T-helper 2 cell treated with Interferon-gamma antibody and Interleukin-4, amounts not matched to agents 5 μg/mL and 100 μg/mL, for 36 hours (primary cell): ENCODE data around the gene DNAJC21.
"Not testable (repeated sequence)": the region's sequence is repeated elsewhere in the genome, so short reads cannot be mapped to it uniquely, and the experiment has no call there.

Experiments used
- DNase-seq: peaks from one replicate; pipeline ENCODE4 v3.0.0; 2021; ENCODE audit warnings: low spot score
- H3K27ac Mint-ChIP-seq: one replicate; pipeline ENCODE4 v1.8.0; 2021; ENCODE audit warnings: mild to moderate bottlenecking, mixed read lengths
- H3K27me3 Mint-ChIP-seq: one replicate; pipeline ENCODE4 v1.8.0; 2021; ENCODE audit warnings: low read depth, mixed read lengths
- H3K36me3 Mint-ChIP-seq: one replicate; pipeline ENCODE4 v1.8.0; 2021; ENCODE audit warnings: low read depth, mixed read lengths
- H3K4me1 Mint-ChIP-seq: one replicate; pipeline ENCODE4 v1.8.0; 2021; ENCODE audit warnings: low read depth, mixed read lengths
- H3K4me3 Mint-ChIP-seq: one replicate; pipeline ENCODE4 v1.8.0; 2022; ENCODE audit warnings: mild to moderate bottlenecking, moderate library complexity, mixed read lengths
- H3K9me3 Mint-ChIP-seq: one replicate; pipeline ENCODE4 v1.8.0; 2021; ENCODE audit warnings: mixed read lengths

DNAJC21 gene

DNA sequence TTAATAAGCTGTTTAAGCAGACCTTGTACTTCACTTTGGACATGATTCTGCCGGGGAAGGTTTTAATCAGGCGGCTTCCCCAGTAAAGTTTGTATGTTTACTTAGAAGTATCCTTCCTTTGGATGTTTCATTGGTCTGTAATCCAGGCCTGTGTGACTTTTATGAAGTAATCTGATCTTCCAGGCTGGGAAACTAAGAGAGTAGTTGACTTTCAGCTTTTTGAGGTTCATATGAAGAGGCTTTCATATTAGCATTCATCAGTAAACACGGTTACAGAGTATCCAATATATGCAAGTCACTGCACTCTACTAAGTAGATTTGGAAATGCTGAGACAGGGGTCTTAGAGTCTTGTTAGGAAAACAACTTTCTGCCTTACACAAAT is 1.1 kb downstream of the DNAJC21 start:
- H3K36me3 Mint-ChIP-seq = peaks cover 27% of the 10 kb centered on the region

DNA sequence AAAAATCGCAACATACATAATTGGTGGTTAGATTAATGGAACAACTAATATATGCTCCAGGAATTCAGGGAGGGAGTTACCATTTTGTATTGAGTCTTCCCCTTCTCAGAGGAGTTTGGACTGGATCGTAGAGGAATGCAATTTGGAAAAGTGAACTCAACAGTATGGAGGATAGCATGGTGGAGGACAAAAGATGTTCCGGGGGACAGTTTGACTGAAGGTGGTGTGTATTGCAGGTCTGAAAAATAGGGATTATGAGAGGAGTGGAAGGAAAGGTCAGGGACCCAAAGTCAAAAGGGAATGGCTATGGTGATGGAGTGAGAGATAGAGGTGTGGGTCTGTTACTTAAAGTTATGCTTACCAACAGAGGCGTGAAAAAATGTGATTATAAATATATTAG is 1.5 kb downstream of the DNAJC21 start:
- no peaks in the 10 kb centered on the region for H3K27me3 Mint-ChIP-seq
- H3K27ac Mint-ChIP-seq = peak overlapping the region; percentile 96
- peak overlapping the region; percentile 97 for H3K4me3 Mint-ChIP-seq
- peaks cover 28% of the 10 kb centered on the region for H3K36me3 Mint-ChIP-seq
- H3K4me1 Mint-ChIP-seq = peaks cover 33% of the 10 kb centered on the region
- DNase-seq = no peak
- H3K9me3 Mint-ChIP-seq = no peaks in the 10 kb centered on the region

More for the DNA sequence above, 1.1 kb downstream of the DNAJC21 start:
- Mint-ChIP-seq H3K4me3 (peak overlapping the region; percentile 97), H3K27ac (peak overlapping the region; percentile 96), H3K27me3 (no peaks in the 10 kb centered on the region), H3K9me3 (no peaks in the 10 kb centered on the region), H3K4me1 (peaks cover 33% of the 10 kb centered on the region)
- no peak for DNase-seq

DNA sequence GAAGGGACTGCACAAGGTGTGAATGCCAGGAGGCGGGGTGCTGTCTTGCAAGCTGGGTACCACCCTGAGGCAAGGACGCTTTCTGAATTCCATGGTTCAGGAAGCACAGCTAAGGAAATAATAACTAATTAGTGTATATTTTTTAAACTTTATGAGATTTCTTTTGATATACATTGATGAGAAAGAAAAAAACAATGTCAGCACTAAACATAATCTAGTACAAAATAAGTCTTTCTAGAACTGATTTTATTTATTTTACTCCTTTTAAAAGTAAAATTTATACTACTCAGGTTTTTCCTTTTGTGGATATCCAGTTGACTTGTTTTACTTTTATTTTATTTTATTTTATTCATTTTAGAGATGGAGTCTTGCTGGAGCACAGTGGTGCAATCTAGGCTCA is 3.6 kb downstream of the DNAJC21 start:
- Mint-ChIP-seq H3K36me3 (peaks cover 29% of the 10 kb centered on the region), H3K4me3 (no peak overlapping the region), H3K27me3 (no peaks in the 10 kb centered on the region), H3K9me3 (no peaks in the 10 kb centered on the region), H3K27ac (no peak overlapping the region), H3K4me1 (peaks cover 33% of the 10 kb centered on the region)
- no peak for DNase-seq

DNA sequence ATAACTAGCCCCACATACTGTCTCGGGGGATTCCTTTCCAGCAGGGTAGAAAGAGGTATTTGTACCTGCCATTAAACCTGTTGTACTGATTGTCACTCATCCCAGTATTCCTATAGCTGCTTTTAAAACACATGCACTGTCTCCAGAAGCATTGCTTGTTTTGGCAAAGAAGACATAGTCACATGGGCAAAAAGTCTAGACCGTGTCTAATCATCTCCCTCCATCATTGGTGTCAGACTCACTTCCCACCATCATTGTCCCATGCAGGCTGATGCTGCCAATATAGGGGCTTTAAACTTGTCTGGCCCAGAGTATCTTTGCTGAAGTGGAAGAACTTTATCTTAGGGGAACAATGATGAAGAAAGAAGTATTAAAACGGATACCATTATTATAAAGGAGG is 12.6 kb downstream of the DNAJC21 start:
- peaks cover 44% of the 10 kb centered on the region for H3K36me3 Mint-ChIP-seq

DNA sequence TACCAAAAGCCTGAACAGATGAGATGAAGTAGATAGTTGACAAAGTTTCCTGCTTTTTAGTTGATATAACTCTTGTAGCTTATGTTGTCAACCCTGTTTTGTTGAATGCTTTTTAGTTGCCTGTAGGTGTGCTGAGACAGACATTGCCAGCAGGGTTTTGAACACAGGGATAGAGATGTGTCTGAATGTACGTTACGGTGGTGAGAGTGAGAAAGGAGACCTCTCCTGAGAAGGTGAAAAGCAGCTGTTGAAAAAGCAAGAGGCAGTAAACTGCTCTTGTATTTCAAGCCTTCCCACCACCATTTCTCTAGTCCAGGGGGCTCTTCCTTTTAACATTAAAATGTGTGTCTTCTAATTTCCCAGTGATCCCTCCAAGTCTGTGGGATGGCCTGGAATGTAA is 14.7 kb downstream of the DNAJC21 start:
- H3K4me1 Mint-ChIP-seq = no peaks in the 10 kb centered on the region
- peaks cover 37% of the 10 kb centered on the region for H3K36me3 Mint-ChIP-seq
- no peaks in the 10 kb centered on the region for H3K27me3 Mint-ChIP-seq
- H3K4me3 Mint-ChIP-seq = no peak overlapping the region
- H3K9me3 Mint-ChIP-seq = no peaks in the 10 kb centered on the region
- no peak overlapping the region for H3K27ac Mint-ChIP-seq
- DNase-seq = no peak

More for the DNA sequence above, 12.6 kb downstream of the DNAJC21 start:
- no peaks in the 10 kb centered on the region for H3K27me3 Mint-ChIP-seq
- H3K9me3 Mint-ChIP-seq = no peaks in the 10 kb centered on the region
- no peak overlapping the region for H3K27ac Mint-ChIP-seq
- no peak for DNase-seq
- no peaks in the 10 kb centered on the region for H3K4me1 Mint-ChIP-seq
- H3K4me3 Mint-ChIP-seq = no peak overlapping the region

DNA sequence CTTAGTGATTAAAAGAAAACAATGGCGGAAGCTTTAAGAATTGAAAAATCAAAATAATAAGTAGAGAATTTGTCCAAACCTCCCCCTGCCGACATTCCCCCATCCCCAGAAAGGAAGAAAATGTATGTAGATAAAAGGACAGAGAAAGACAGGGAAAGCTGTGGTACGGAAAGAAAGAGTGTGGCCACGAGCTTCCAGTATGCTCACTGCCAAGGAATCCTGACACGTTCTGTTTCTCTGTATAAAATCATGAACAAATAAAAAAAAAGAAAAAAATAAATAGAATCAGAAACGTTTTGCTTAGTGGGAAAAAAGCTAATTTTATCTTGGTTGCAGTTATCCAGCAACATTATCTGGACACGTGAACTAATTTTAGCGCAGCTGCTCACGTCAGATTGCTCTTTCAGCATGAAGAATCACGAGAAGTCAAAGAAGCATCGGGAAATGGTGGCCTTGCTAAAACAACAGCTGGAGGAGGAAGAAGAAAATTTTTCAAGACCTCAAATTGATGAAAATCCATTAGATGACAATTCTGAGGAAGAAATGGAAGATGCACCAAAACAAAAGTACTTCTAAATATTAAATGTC is 15.2 kb downstream of the DNAJC21 start:
- no peaks in the 10 kb centered on the region for H3K4me1 Mint-ChIP-seq
- H3K27me3 Mint-ChIP-seq = no peaks in the 10 kb centered on the region
- H3K27ac Mint-ChIP-seq = no peak overlapping the region
- DNase-seq = no peak
- no peak overlapping the region for H3K4me3 Mint-ChIP-seq
- H3K9me3 Mint-ChIP-seq = no peaks in the 10 kb centered on the region
- H3K36me3 Mint-ChIP-seq = peaks cover 38% of the 10 kb centered on the region

DNA sequence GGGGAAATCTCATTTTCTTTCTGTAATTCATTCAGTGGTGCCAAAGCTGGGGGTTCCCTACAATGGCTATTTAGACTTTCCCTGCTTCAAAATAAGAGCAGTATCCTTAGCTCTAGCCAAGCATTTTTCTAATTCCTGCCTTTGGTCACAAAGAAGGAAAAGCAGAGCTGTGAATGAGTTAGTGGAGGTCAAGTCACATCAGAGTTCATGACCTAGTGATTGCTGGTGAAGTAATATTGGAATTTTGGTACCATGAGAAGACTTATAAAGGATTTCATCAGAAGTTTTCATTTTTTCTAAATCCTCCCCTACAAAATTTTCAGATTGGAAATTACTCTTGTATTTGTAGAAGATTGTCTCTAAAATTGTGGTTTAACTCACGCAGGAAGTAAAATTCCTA is 28.0 kb downstream of the DNAJC21 start:
- Mint-ChIP-seq H3K4me3 (no peak overlapping the region), H3K27me3 (no peaks in the 10 kb centered on the region), H3K27ac (no peak overlapping the region), H3K4me1 (peaks cover 16% of the 10 kb centered on the region), H3K36me3 (peaks cover 21% of the 10 kb centered on the region), H3K9me3 (no peaks in the 10 kb centered on the region)
- DNase-seq = no peak

DNA sequence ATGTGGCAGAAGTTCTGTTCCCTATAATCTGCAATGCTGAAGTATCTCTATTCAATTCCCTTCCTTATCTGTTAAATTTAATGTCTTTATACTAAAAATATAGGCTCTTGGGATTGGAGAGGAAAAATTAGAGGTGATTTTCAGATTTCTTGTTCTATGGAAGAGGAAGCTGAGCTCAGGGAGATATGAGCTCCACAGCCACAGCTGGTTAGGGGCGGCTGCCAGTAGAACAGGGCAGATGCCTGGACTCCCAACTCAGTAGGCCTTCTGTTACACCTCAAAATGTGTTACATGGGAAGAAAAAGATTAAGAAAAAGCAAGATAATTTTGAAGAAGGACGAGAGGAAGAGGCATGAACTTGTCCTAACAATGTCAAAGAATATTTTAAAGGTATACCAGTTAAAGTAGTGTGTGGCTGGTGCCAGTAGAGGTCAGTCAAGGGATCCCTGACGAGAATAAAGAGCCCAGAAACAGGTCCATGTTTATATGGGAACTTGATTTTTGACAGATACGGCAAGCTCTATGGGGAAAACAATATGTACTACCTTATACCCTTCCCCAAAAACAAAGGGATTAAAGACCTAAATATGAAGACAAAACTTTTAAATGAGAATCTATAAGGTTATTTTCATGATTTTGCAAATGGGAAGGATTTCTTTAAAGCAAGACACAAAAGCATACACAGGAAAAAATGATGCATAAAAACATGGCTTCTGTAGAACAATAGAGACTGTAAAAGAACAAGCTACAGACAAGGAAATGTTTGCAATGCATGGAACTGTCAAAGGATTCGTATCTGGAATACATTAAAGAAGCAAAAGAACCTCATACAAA is 28.7 kb downstream of the DNAJC21 start:
- Mint-ChIP-seq H3K27me3 (no peaks in the 10 kb centered on the region), H3K9me3 (no peaks in the 10 kb centered on the region), H3K27ac (no peak overlapping the region), H3K4me3 (no peak overlapping the region), H3K36me3 (peaks cover 19% of the 10 kb centered on the region), H3K4me1 (peaks cover 16% of the 10 kb centered on the region)
- DNase-seq = no peak

DNA sequence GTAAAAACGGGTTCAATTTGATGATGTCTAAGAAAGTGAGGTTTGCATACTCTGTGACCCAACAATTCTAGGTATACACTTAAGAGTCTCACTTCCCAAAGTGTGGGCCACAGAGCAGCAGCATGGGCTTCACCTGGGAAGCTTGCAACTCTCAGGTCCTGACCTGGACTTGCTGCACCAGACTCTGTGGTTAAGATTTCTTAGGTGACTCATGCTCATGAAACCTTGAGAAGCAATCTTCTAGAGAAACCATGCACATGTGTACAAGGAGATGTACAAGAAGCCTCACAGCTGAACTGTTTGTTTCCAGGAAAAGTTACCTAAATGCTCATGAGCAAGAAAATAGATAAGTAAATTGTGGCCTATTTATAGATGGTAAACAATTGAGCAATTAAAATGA is 30.0 kb downstream of the DNAJC21 start:
- H3K9me3 Mint-ChIP-seq = no peaks in the 10 kb centered on the region
- peaks cover 16% of the 10 kb centered on the region for H3K4me1 Mint-ChIP-seq
- peak; percentile 6 for DNase-seq
- peak overlapping the region; percentile 6 for H3K27ac Mint-ChIP-seq
- no peaks in the 10 kb centered on the region for H3K27me3 Mint-ChIP-seq
- H3K36me3 Mint-ChIP-seq = peaks cover 17% of the 10 kb centered on the region
- H3K4me3 Mint-ChIP-seq = no peak overlapping the region

DNA sequence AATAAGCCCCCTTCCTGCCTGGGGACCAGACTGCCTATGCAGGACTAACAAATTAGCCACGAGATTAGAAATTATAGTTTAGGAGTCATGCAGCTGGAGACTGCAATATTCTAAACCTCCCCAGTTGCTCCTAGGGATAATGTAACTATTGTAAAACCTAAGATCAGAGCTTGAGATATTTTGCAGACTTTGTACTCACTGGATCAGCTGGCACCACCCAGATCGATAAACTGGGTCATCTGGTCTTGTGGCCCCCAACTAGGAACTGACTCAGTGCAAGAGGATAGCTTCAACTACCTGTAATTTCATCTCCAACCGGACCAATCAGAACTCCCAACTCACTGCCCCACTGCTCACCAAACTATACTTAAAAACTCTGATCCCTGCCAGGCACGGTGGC is 38.2 kb downstream of the DNAJC21 start:
- Mint-ChIP-seq H3K27me3 (no peaks in the 10 kb centered on the region), H3K27ac (no peak overlapping the region), H3K9me3 (peaks cover 16% of the 10 kb centered on the region), H3K4me1 (no peaks in the 10 kb centered on the region), H3K4me3 (no peak overlapping the region), H3K36me3 (peaks cover 14% of the 10 kb centered on the region)
- no peak for DNase-seq

DNA sequence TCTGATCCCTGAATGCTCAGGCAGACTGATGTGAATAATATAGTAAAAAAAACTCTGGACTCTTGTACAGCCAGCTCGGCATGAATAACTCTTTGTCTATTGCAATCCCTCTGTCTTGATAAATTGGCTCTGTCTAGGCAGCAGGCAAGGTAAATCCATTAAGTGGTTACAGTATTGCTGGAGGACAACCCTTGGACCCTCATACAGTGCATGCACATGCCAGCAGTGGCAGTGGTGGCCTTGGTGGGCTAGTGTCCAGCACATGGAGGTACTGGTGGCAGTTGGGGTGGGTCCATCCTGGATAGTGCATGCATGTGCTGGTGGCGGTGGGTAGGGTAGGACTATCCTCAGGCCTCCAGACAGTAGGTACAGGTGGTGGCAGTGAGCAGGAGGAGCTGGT is 38.9 kb downstream of the DNAJC21 start:
- Mint-ChIP-seq H3K9me3 (peaks cover 16% of the 10 kb centered on the region), H3K27me3 (no peaks in the 10 kb centered on the region), H3K4me3 (no peak overlapping the region), H3K4me1 (no peaks in the 10 kb centered on the region), H3K27ac (no peak overlapping the region), H3K36me3 (peaks cover 14% of the 10 kb centered on the region)
- DNase-seq = no peak

DNA sequence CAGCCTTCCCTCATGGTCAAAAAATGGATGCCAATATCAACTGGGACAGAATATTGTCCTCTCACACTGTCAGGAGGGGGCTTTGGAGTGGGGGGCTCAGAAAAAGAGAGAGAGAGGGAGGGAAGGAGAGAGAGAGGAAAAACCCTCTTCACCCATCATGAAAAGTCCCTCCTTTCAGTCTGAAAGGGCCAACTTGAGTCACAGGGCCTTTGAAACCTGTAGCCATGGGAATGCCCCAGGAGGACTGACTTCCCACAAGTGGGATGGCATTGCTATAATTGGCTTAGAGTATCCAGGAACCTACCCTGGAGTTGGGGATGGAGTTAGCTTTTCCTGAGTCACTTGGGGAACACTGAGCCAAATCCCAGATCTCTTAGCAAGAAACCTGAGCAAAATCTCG is 41.2 kb downstream of the DNAJC21 start:
- Mint-ChIP-seq H3K9me3 (peaks cover 14% of the 10 kb centered on the region), H3K27ac (no peak overlapping the region), H3K27me3 (no peaks in the 10 kb centered on the region), H3K4me1 (no peaks in the 10 kb centered on the region), H3K36me3 (peaks cover 10% of the 10 kb centered on the region), H3K4me3 (no peak overlapping the region)
- no peak for DNase-seq

DNA sequence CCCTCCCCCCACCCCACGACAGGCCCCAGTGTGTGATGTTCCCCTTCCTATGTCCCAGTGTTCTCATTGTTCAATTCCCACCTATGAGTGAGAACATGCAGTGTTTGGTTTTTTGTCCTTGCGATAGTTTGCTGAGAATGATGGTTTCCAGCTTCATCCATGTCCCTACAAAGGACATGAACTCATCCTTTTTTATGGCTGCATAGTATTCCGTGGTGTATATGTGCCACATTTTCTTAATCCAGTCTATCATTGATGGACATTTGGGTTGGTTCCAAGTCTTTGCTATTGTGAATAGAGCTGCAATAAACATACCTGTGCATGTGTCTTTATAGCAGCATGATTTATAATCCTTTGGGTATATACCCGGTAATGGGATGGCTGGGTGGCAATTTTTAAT is 42.3 kb downstream of the DNAJC21 start:
- not testable (repeated sequence) for H3K27me3 Mint-ChIP-seq, H3K36me3 Mint-ChIP-seq, H3K9me3 Mint-ChIP-seq, DNase-seq, H3K4me1 Mint-ChIP-seq, H3K27ac Mint-ChIP-seq, H3K4me3 Mint-ChIP-seq

DNA sequence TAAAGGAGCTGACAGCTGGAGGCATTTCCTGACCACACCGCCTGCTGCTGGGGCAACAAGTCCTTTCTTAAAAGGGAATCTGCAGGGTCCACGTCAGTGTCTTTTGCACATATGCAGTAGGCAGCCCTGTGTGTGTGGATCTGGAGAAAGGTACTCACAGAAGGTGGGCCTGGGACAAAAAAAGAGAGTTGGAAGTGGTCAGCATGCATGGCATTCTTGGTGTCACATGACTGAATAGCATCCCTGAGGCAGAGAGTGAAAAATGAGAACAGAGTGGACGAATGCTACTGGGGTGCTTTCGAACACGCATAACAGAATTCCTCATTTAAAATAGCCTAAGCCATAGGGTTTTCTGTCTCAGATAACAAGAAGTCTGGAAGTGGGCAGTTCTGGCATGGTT is 47.0 kb downstream of the DNAJC21 start:
- H3K4me3 Mint-ChIP-seq = no peak overlapping the region
- no peaks in the 10 kb centered on the region for H3K36me3 Mint-ChIP-seq
- H3K27ac Mint-ChIP-seq = no peak overlapping the region
- no peak for DNase-seq
- no peaks in the 10 kb centered on the region for H3K9me3 Mint-ChIP-seq
- H3K4me1 Mint-ChIP-seq = no peaks in the 10 kb centered on the region
- H3K27me3 Mint-ChIP-seq = peaks cover 3% of the 10 kb centered on the region
